Fibroblast of lung (primary cell): Measurements from ENCODE around the gene AFAP1L1. TPM values are rescaled to one million over a fixed set of nuclear protein-coding genes. Genes with fewer than 3 reads are reported as not detected.
A peak's percentile ranks its signal among the peaks of the same experiment; 100 is the strongest.

Experiments
- DNase-seq, 2 donors: peaks; one replicate each; pipeline versions ENCODE4 v3.0.0 to v3.0.0-alpha.2; 2010; ENCODE audit warnings: low read depth in 2 of 2
- H2AFZ ChIP-seq: 2 replicates; pipeline ENCODE4 v1.5.1; 2012; ENCODE audit warnings: low read length, control low read depth, inconsistent platforms
- H3K27ac ChIP-seq: 2 replicates; pipeline ENCODE4 v1.5.1; 2011; ENCODE audit warnings: low read length, control low read depth; ENCODE audit not compliant: insufficient read depth
- H3K27me3 ChIP-seq: 2 replicates; pipeline ENCODE4 v1.5.1; 2011; ENCODE audit warnings: mild to moderate bottlenecking, low read length; ENCODE audit not compliant: control insufficient read depth, insufficient read depth
- H3K36me3 ChIP-seq: 2 replicates; pipeline ENCODE4 v1.5.1; 2011; ENCODE audit warnings: low read length; ENCODE audit not compliant: control insufficient read depth, insufficient read depth
- H3K4me1 ChIP-seq: 2 replicates; pipeline ENCODE4 v1.5.1; 2011; ENCODE audit warnings: low read length; ENCODE audit not compliant: control insufficient read depth, insufficient read depth; ENCODE audit errors: extremely low read depth
- H3K4me2 ChIP-seq: 2 replicates; pipeline ENCODE4 v1.5.1; 2011; ENCODE audit warnings: low read length, control low read depth; ENCODE audit not compliant: insufficient read depth; ENCODE audit errors: extremely low read depth
- H3K4me3 ChIP-seq, 4 experiments: fragments of 200-600 bp in 1 of 4; sonication (generic) in 1 of 4; replicated peaks in 1 of 4; 2 replicates each; pipeline ENCODE4 v1.5.1; 2011 to 2016; ENCODE audit warnings: low read length in 4 of 4, low read depth in 3 of 4, mild to moderate bottlenecking in 3 of 4, control low read depth in 2 of 4, inconsistent platforms in 1 of 4, mixed read lengths in 1 of 4; ENCODE audit not compliant: insufficient read depth in 1 of 4; ENCODE audit errors: control extremely low read depth in 1 of 4
- H3K79me2 ChIP-seq: 2 replicates; pipeline ENCODE4 v1.5.1; 2012; ENCODE audit warnings: mild to moderate bottlenecking, low read length, inconsistent platforms; ENCODE audit not compliant: control insufficient read depth, insufficient read depth
- H3K9ac ChIP-seq: 2 replicates; pipeline ENCODE4 v1.5.1; 2011; ENCODE audit warnings: mild to moderate bottlenecking, low read length, control low read depth; ENCODE audit not compliant: insufficient read depth
- H3K9me3 ChIP-seq: 2 replicates; pipeline ENCODE4 v1.5.1; 2012; ENCODE audit warnings: low read depth, low read length; ENCODE audit not compliant: control insufficient read depth, insufficient read depth
- H4K20me1 ChIP-seq: 2 replicates; pipeline ENCODE4 v1.5.1; 2011; ENCODE audit warnings: low read length; ENCODE audit not compliant: control insufficient read depth, insufficient read depth; ENCODE audit errors: extremely low read depth
- CTCF ChIP-seq, 2 donors: IDR thresholded peaks in 1 of 2; conservative IDR thresholded peaks in 1 of 2; 1 replicate in 1 of 2; 2 replicates in 1 of 2; pipeline ENCODE4 v1.5.1; 2011 to 2012; ENCODE audit warnings: low read length in 2 of 2, control low read depth in 1 of 2, inconsistent platforms in 1 of 2, low read depth in 1 of 2, mild to moderate bottlenecking in 1 of 2
- EZH2 ChIP-seq: IDR thresholded peaks from 2 replicates; pipeline ENCODE4 v1.5.1; 2012; ENCODE audit warnings: low read length, control low read depth, mild to moderate bottlenecking; ENCODE audit errors: missing control alignments
- polyA minus RNA-seq: library from RNA; depleted of rRNA, polyadenylated mRNA; stranded (reverse); fragments of >200 nt; gene quantifications from 2 replicates; pipeline ENCODE4 v1.2.3, GENCODE V29; 2011; ENCODE audit warnings: low replicate concordance
- polyA plus RNA-seq, 2 donors: library from polyadenylated mRNA; depleted of rRNA in 1 of 2; stranded (reverse) in 1 of 2; unstranded in 1 of 2; fragments of >200 nt; gene quantifications; 2 replicates each; pipeline ENCODE4 v1.2.1, GENCODE V29; 2011 to 2012; ENCODE audit warnings: missing spikeins in 1 of 2
- total RNA-seq: library from RNA; depleted of rRNA; stranded (reverse); fragments of >200 nt; gene quantifications from 2 replicates; pipeline ENCODE4 v1.2.1, GENCODE V29; 2014

The AFAP1L1 gene
- total RNA-seq (7.1 and 9.5 TPM in 2 replicates), polyA plus RNA-seq (2.7 and 3.0 TPM in 2 replicates), polyA minus RNA-seq (4.4 and 7.7 TPM in 2 replicates)
- 6.2 and 7.0 TPM in 2 replicates for polyA plus RNA-seq (2012)

DNA sequence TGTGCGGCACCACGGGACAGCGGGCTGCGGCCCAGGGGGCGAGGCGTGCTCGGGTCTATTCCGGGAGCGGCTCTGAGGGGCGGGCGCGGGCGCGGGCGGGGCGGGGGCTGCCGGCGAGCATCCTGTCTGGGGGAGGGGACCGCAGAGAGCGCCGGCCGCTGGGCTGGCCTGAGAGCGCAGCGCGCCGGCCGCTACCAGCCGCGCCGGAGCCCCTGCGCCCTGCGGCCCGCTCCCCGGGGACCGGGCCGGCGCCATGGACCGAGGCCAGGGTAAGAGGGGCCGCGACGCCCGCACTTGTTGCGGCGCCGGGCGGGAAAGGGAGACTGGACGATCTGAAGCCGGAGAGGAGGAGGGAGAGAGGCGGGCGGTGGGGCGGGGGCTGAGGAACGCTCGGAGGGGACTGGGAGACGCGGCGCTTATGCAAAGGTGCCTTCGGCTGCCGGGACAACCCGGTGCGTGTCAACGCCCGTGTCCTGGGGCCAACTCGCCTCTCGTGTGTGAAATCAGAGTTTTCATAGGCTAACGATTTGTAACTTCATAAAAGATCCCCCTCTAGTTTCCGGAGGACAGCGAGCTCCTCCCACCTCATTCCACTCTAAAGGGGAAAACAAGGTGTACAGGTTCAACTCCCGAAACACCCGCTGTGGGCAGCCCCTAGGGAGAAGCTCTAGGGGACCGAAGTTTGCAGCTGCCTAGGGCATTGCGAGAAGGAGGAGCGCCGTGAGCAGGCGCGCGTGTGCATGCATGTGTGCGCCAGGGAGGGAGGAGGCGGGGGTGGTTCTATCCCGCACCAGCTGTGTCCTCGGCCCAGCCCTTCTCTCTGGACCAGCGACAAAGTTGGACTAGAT lies at the start of gene AFAP1L1:
Gene AFAP1L1, plus strand, starts transcription at position 144 of the 848 bp plus-strand sequence. Its CDS starts 110 bp downstream, at position 254.
- no peaks in the 10 kb centered on the region for H3K27me3 ChIP-seq
- peak within 1 kb of the TSS; percentile 69 to 80 (median 72) for H3K4me3 ChIP-seq
- no peaks in the 10 kb centered on the region for H3K9me3 ChIP-seq
- TF ChIP-seq EZH2 (no peak), CTCF (conservative IDR thresholded peaks at IDR 0.05 in 1 of 2, IDR thresholded peaks at IDR 0.05 in 1 of 2; ENCODE audit: low read depth in 1 of 2, low read length in 2 of 2) (no peak)
- peaks cover 5% of the 10 kb centered on the region for H3K4me1 ChIP-seq
- peak in 1 of 2 donors; percentile 42 for DNase-seq
- H3K27ac ChIP-seq = peak within 1 kb of the TSS; percentile 42
- no peaks in the 10 kb centered on the region for H3K36me3 ChIP-seq
- H4K20me1 ChIP-seq = no peaks in the 10 kb centered on the region
- H3K9ac ChIP-seq = peak within 1 kb of the TSS; percentile 71
- peak within 1 kb of the TSS; percentile 100 for H3K4me2 ChIP-seq
- H3K79me2 ChIP-seq = no peaks in the 10 kb centered on the region
- H2AFZ ChIP-seq = peak within 1 kb of the TSS; percentile 91

GRCh38 chr5:149223081-149223848 lies 48.4 kb upstream of the AFAP1L1 start:
- Histone ChIP-seq H3K9ac (no peak overlapping the region), H3K4me1 (peaks cover 19% of the 10 kb centered on the region), H3K9me3 (no peaks in the 10 kb centered on the region), H3K27ac (no peak overlapping the region), H3K79me2 (no peaks in the 10 kb centered on the region), H2AFZ (no peak overlapping the region), H4K20me1 (no peaks in the 10 kb centered on the region), H3K4me3 (no peak overlapping the region), H3K27me3 (no peaks in the 10 kb centered on the region), H3K4me2 (no peak overlapping the region), H3K36me3 (peaks cover 12% of the 10 kb centered on the region)
- no peak for TF ChIP-seq EZH2
- no peak for TF ChIP-seq CTCF (conservative IDR thresholded peaks at IDR 0.05 in 1 of 2, IDR thresholded peaks at IDR 0.05 in 1 of 2; ENCODE audit: low read depth in 1 of 2, low read length in 2 of 2)
- peak in 1 of 2 donors; percentile 37 for DNase-seq

- no peak overlapping the region for H2AFZ ChIP-seq
- TF ChIP-seq CTCF (conservative IDR thresholded peaks at IDR 0.05 in 1 of 2, IDR thresholded peaks at IDR 0.05 in 1 of 2; ENCODE audit: low read depth in 1 of 2, low read length in 2 of 2) (no peak), EZH2 (no peak)
- DNase-seq = no peak
- no peaks in the 10 kb centered on the region for H3K9me3 ChIP-seq
- no peak overlapping the region for H3K4me2 ChIP-seq
- no peaks in the 10 kb centered on the region for H3K27me3 ChIP-seq
- no peaks in the 10 kb centered on the region for H4K20me1 ChIP-seq
- peaks cover 8% of the 10 kb centered on the region for H3K36me3 ChIP-seq
- peaks cover 23% of the 10 kb centered on the region for H3K4me1 ChIP-seq
- H3K79me2 ChIP-seq = no peaks in the 10 kb centered on the region
- H3K27ac ChIP-seq = no peak overlapping the region
- no peak overlapping the region for H3K4me3 ChIP-seq
- H3K9ac ChIP-seq = no peak overlapping the region
Measured at GRCh38 chr5:149224282-149224681, 47.4 kb upstream of the AFAP1L1 start.
